ENCODE results near the gene NRP1.

DNA sequence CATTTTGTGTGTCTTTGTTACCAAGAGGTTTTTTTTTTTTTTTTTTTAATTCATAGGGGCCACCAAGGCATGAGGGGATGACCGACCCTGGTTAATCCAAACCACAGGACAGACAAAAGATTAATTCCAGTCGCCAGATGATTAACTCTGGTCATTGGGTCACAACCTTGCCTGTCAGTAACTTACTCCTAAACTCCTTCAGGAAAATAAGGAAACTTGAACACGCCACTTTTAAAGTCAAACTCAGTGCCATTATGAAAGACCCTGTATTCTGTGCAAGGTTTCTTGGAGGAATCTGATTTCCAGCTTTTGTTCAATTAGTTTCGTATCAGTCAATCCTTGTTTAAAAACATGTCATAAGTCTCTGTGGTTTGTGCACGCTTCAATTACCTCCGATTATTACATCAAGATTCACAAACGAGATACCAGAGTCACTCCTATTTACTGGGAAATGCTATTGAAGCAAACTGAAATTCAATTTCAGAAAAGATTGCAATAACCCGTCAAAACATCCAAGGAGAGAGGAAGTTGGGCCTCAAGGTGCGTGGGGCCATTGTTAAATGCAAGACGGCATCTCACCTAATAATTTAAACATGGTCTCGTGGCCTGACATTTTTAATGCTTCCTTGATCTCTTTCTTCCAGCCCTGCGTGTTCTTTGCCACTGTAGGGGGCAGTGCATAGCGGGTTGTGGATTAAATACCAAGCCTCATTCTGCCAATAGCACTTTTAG is 44.0 kb downstream of the NRP1 start:
- TF ChIP-seq POLR2A (IDR thresholded peaks at IDR 0.05), result no peak
- TF ChIP-seq, protein P1, sequence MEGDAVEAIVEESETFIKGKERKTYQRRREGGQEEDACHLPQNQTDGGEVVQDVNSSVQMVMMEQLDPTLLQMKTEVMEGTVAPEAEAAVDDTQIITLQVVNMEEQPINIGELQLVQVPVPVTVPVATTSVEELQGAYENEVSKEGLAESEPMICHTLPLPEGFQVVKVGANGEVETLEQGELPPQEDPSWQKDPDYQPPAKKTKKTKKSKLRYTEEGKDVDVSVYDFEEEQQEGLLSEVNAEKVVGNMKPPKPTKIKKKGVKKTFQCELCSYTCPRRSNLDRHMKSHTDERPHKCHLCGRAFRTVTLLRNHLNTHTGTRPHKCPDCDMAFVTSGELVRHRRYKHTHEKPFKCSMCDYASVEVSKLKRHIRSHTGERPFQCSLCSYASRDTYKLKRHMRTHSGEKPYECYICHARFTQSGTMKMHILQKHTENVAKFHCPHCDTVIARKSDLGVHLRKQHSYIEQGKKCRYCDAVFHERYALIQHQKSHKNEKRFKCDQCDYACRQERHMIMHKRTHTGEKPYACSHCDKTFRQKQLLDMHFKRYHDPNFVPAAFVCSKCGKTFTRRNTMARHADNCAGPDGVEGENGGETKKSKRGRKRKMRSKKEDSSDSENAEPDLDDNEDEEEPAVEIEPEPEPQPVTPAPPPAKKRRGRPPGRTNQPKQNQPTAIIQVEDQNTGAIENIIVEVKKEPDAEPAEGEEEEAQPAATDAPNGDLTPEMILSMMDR (IDR thresholded peaks at IDR 0.05), result no peak
- no peak for TF ChIP-seq EP300 (IDR thresholded peaks at IDR 0.05)
